ENCODE data around the gene ABCC8. TPM values are rescaled to one million over a fixed set of nuclear protein-coding genes. Genes with fewer than 3 reads are reported as not detected.

ABCC8 gene
- total and polyA plus RNA-seq, 10 of the 15 experiments (the other 5 are each of a cell fraction or from before 2014, with no cell fraction given) = not detected

DNA sequence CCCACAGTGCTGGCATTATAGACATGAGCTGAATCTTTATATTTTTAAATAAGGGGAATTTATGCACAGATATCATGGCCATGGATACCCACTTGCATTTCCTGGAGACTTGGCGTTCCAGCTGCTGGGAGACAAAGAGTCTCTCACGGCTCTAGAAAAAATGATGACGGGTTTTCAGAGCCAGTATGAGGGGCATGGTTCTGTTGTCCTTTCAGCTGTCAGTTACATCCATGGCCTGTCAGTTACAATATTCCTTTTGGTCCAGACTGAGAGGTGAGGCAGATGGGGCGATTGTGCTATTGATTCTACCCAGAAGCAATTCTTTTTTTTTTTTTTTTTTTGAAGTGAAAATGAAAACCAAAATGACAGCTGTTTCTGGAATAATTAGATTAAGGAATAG is 37.8 kb upstream of the ABCC8 start (continued):
- TF ChIP-seq, protein P1, sequence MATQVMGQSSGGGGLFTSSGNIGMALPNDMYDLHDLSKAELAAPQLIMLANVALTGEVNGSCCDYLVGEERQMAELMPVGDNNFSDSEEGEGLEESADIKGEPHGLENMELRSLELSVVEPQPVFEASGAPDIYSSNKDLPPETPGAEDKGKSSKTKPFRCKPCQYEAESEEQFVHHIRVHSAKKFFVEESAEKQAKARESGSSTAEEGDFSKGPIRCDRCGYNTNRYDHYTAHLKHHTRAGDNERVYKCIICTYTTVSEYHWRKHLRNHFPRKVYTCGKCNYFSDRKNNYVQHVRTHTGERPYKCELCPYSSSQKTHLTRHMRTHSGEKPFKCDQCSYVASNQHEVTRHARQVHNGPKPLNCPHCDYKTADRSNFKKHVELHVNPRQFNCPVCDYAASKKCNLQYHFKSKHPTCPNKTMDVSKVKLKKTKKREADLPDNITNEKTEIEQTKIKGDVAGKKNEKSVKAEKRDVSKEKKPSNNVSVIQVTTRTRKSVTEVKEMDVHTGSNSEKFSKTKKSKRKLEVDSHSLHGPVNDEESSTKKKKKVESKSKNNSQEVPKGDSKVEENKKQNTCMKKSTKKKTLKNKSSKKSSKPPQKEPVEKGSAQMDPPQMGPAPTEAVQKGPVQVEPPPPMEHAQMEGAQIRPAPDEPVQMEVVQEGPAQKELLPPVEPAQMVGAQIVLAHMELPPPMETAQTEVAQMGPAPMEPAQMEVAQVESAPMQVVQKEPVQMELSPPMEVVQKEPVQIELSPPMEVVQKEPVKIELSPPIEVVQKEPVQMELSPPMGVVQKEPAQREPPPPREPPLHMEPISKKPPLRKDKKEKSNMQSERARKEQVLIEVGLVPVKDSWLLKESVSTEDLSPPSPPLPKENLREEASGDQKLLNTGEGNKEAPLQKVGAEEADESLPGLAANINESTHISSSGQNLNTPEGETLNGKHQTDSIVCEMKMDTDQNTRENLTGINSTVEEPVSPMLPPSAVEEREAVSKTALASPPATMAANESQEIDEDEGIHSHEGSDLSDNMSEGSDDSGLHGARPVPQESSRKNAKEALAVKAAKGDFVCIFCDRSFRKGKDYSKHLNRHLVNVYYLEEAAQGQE (IDR thresholded peaks at IDR 0.05; ENCODE audit: low read depth, low read length) = no peak
- TF ChIP-seq ZNF24 (IDR thresholded peaks at IDR 0.05) (no peak), HDAC6 (IDR thresholded peaks at IDR 0.05; ENCODE audit: unreplicated experiment) (no peak), FOXK2 (IDR thresholded peaks at IDR 0.05) (no peak), DPF2 (IDR thresholded peaks at IDR 0.05) (no peak)

DNA sequence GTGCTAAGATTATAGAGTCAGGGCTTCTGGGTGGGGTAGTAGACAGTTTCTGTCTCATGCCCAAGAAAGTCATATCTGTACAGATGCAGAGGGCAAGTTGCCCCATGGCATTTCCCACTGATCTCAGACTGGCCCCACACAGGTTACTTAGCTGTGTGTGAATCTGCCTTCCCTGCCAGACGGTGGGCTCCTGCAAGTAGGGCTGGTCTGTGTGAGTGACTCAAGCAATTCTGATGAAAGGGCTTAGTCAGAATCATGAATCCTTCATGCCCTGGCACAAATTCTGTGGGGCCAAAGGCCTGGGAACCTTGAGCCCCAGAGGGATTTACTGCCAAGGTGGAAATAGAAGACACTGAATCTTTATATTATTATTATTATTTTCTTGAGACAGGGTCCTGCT is 37.2 kb upstream of the ABCC8 start:
- H3K79me2 ChIP-seq (ENCODE audit: control insufficient read depth, insufficient read depth, low read length) = no peaks in the 10 kb centered on the region
- H3K9ac ChIP-seq (ENCODE audit: control insufficient read depth, insufficient read depth, low read length) = no peak overlapping the region
- intact Hi-C loops (cut with micrococcal nuclease; ENCODE audit: unreplicated experiment) = no loop called here
- ChIA-PET POLR2A (no interaction called here), SMC1A (ENCODE audit: uncharacterized antibody, unreplicated experiment) (interaction anchor here (1.6 kb wide), 1 partner anchor 14 kb away, joined by 6 read pairs; no protein-coding TSS in a partner anchor), RAD21 (ENCODE audit: unreplicated experiment) (no interaction called here), CTCF (interaction anchor here (2.3 kb wide), 1 partner anchor 14 kb away, joined by 11 read pairs; no protein-coding TSS in a partner anchor)
- DNase-seq (ENCODE audit: low read depth, low spot score) = no peak
- BruUV-seq (replicated peaks) = no TSS peak
- H2AFZ ChIP-seq (ENCODE audit: control insufficient read depth, low read depth, low read length) = no peak overlapping the region
- WGBS (ENCODE audit: insufficient coverage, insufficient replicate concordance, low lambda C conversion rate, missing lambda C conversion rate) = 0% methylated on average over 1 of the region's 1 CpG
- no peak overlapping the region for H3K4me3 ChIP-seq
- no peak overlapping the region for H3K27ac ChIP-seq (ENCODE audit: control insufficient read depth, insufficient read depth)
- H3K4me2 ChIP-seq (ENCODE audit: control insufficient read depth, insufficient read depth) = no peak overlapping the region
- no peaks in the 10 kb centered on the region for H3K4me1 ChIP-seq (ENCODE audit: control insufficient read depth, insufficient read depth, low read length)
- no peak for FAIRE-seq
- no peak for ATAC-seq
- no peaks in the 10 kb centered on the region for H3K36me3 ChIP-seq (ENCODE audit: control insufficient read depth in 2 of 2, insufficient read depth in 2 of 2, low read length in 1 of 2)
- no peaks in the 10 kb centered on the region for H3K9me3 ChIP-seq (replicated peaks; ENCODE audit: control insufficient read depth, insufficient read depth, low read length)
- in situ Hi-C loops (cut with MboI) = no loop called here
- no peaks in the 10 kb centered on the region; the same call in 1 of the 2 replicates for H4K20me1 ChIP-seq (ENCODE audit: control insufficient read depth, insufficient read depth)
- peaks cover 0 to 2% of the 10 kb centered on the region in 2 experiments; a peak in 3 of 4 replicates for H3K27me3 ChIP-seq (replicated peaks in 1 of 2; ENCODE audit: control insufficient read depth in 2 of 2, insufficient read depth in 2 of 2, low read length in 1 of 2)
- TF ChIP-seq ZZZ3 (IDR thresholded peaks at IDR 0.05; ENCODE audit: control insufficient read depth, insufficient read length, low read depth) (no peak), ZNF384 (IDR thresholded peaks at IDR 0.05; ENCODE audit: borderline replicate concordance, low read depth, low read length) (no peak), ZSCAN29 (IDR thresholded peaks at IDR 0.05) (no peak), HDAC6 (IDR thresholded peaks at IDR 0.05; ENCODE audit: unreplicated experiment) (no peak), CBX3 (IDR thresholded peaks at IDR 0.05; ENCODE audit: borderline replicate concordance, low read depth) (no peak), CBX5 (IDR thresholded peaks at IDR 0.05; ENCODE audit: low read depth) (no peak), RB1 (IDR thresholded peaks at IDR 0.05; ENCODE audit: borderline replicate concordance) (no peak), NR2C1 (IDR thresholded peaks at IDR 0.05) (no peak), BMI1 (IDR thresholded peaks at IDR 0.05; ENCODE audit: borderline replicate concordance) (no peak)
- TF ChIP-seq, protein P2, sequence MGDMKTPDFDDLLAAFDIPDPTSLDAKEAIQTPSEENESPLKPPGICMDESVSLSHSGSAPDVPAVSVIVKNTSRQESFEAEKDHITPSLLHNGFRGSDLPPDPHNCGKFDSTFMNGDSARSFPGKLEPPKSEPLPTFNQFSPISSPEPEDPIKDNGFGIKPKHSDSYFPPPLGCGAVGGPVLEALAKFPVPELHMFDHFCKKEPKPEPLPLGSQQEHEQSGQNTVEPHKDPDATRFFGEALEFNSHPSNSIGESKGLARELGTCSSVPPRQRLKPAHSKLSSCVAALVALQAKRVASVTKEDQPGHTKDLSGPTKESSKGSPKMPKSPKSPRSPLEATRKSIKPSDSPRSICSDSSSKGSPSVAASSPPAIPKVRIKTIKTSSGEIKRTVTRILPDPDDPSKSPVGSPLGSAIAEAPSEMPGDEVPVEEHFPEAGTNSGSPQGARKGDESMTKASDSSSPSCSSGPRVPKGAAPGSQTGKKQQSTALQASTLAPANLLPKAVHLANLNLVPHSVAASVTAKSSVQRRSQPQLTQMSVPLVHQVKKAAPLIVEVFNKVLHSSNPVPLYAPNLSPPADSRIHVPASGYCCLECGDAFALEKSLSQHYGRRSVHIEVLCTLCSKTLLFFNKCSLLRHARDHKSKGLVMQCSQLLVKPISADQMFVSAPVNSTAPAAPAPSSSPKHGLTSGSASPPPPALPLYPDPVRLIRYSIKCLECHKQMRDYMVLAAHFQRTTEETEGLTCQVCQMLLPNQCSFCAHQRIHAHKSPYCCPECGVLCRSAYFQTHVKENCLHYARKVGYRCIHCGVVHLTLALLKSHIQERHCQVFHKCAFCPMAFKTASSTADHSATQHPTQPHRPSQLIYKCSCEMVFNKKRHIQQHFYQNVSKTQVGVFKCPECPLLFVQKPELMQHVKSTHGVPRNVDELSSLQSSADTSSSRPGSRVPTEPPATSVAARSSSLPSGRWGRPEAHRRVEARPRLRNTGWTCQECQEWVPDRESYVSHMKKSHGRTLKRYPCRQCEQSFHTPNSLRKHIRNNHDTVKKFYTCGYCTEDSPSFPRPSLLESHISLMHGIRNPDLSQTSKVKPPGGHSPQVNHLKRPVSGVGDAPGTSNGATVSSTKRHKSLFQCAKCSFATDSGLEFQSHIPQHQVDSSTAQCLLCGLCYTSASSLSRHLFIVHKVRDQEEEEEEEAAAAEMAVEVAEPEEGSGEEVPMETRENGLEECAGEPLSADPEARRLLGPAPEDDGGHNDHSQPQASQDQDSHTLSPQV (IDR thresholded peaks at IDR 0.05) = no peak
- TF ChIP-seq, protein P3, sequence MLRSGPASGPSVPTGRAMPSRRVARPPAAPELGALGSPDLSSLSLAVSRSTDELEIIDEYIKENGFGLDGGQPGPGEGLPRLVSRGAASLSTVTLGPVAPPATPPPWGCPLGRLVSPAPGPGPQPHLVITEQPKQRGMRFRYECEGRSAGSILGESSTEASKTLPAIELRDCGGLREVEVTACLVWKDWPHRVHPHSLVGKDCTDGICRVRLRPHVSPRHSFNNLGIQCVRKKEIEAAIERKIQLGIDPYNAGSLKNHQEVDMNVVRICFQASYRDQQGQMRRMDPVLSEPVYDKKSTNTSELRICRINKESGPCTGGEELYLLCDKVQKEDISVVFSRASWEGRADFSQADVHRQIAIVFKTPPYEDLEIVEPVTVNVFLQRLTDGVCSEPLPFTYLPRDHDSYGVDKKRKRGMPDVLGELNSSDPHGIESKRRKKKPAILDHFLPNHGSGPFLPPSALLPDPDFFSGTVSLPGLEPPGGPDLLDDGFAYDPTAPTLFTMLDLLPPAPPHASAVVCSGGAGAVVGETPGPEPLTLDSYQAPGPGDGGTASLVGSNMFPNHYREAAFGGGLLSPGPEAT (IDR thresholded peaks at IDR 0.05; ENCODE audit: low read depth) = no peak
